NCI-H345 treated with DMSO at 0.1 percent for 48 hours (cell line): ENCODE measurements around the gene BABAM1.

ENCODE experiments used
- DNase-seq: peaks from one replicate; lab custom pipeline; 2025; ENCODE audit not compliant: unreplicated experiment; lab: John Stamatoyannopoulos, UW

BABAM1 gene

DNA sequence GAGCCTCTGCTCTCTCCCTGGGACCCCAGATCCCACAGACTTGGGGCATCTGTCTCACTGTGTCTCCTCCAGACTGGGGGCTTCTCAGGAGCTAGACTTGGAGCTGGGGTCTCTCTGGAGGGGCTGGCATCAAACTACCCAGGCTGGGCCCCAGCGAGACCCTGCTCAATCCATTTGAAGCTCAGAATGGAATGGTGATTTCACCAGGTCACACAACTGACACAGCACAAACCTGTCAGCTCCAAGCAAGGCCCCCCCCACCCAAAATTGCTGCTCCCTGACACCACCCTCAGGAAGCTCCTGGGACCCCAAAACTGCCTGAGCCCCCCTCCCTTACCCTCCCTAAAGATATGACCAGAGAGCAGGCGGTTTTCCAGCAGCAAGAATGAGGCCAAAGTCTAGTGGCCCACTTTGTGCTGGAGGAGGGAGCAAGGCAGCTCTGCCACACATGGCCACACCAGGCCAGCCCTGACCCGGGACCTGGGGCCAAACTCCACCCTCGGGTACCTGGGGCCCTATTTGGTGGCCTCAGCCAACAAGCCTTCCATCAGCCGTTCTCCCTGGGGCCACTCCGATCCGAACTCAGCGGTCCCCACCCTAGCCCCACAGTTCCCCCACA lies 23.9 kb upstream of the BABAM1 start:
- no peak for DNase-seq

DNA sequence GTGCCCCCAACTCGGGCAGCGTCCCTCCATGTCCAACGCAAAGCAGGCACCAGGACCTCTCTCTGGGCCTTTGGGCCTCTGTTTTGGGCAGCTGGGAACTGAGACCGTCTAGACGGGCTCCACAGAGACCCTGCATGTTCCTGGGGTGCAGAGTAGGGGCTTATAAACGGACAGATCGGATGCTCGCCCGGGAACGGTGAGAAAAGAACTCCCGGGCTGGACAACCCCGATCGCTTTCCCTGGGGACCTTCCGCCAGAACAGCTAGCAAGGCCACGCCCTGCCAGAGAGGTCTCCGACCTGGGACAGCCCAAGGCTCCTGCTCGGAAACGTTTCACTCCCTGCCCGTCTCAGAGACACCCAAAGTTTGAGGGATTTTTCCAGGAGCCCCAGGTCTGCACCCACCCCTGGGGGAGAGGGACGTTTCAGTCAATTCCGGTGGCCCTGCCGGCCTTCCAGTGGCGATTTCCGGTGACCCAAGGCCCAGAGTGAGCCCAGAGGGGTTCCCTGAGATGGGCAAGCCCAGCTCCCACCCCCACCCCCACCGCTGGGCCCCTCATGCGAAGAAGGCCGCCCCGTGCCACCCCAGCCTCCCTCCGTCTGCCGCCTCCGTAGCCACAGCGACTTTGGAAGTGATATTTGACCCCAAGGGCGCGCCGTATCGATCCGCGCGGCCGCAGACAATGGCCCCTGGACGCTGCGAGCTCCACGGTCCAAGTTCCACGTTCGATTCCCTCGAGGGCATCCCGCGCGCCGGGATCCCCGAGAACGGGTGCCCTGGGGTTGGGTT lies 23.2 kb upstream of the BABAM1 start:
- DNase-seq: no peak

DNA sequence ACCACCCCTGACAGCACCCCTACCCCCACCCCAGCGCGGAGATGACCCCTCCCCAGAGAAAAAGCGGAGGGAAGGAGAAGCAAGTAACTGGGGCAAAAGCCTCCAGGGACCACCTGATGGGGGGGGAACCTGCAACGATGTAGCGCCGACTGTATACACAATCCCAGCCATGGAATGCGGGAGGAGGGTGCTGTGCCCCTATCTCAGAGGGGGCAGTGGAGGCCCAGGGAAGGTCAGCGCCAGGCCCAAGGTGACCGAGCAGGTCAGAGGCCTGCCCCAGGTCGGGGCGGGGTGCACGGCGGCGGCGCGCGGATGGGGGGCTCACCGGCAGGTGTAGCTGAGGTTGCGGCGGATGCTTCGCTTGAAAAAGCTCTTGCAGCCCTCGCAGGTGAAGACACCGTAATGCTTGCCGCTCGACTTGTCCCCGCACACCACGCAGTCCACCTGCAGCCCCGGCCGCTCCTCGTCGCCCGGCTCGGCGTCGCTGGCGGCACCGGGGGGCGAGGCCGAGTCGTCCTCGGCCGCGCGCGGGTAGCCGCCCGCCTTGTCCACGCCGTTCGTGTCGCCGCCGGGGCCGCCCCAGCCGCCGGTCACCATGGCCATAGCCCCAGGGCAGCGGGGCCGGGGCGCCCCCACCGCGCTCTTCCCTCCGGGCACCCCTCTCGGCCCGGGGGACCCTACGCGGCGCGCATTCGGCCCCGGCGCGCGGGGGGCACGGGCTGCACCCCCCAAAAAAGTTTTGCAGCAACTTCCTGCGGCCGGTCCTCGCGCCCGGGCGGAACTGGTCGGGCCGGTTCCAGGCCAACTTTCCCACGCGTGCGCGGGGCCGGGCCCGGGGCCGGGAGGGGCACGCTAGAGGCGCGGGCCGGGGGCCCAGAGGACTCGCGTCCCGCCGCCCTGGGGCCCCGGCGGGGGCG lies 22.4 kb upstream of the BABAM1 start:
- no peak for DNase-seq

DNA sequence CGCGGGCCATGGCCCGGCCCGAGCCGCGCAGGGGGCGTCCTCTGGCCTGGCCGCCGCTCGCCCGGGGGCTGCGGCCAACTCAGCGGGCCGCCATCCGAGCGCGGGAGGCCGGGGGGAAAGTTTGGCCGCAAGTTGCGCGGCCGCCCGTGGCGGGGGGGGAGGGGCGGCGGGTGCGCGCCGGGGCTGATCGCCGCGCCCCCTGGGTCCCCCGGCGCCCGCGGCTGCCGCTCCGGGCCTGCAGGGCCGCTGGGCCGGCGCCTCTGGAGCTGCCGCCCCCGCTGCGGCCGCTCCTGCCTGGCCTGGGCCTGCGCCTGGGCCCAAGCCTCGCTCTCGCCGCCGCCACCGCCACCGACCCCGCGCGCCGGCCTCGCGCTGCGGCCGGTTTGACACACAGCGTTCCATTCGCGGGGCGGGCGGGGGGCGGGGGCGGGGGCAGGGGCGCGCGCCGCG lies 21.7 kb upstream of the BABAM1 start, which contains the start of gene NR2F6:
TSS of gene NR2F6 (minus strand) at position 385 of the 450 bp plus-strand sequence. CDS start 699 bp downstream, outside the sequence.
- no peak for DNase-seq

DNA sequence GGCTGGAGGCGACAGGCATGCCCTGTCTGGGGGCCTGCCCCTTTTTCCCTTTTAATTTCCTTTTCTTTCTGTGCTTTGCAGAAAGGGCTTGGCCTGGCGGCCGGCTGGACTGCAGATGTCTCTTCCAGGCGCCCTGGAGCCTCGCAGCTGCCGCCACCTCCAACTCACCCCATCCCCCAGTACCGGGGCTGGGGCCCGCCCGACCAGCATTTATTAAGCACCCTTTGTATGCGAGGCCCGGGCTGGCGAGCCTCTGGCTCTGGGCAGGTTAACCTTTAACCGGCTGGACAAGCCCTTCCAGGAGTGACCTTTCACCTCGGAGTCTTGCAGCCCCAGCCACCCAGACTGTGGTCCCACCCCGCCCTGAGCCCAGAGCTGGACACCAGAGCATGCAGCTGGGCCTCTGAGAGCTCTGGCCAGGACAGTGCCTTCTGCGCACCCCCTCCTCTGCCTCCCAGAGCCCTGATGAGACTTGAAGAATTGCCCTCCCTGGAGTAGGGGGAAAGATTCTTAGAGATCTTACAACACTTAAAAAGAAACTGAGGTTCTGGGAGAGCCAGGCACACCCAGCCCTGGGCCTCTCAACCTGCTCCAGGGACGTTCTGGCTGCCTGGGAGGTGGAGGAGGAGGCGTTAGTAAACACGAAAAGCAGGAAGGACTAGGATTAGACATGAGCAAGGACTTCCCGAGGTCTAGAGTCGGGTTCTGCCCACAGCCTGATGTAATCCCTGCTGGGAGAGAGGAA lies 20.4 kb upstream of the BABAM1 start:
- DNase-seq: no peak

DNA sequence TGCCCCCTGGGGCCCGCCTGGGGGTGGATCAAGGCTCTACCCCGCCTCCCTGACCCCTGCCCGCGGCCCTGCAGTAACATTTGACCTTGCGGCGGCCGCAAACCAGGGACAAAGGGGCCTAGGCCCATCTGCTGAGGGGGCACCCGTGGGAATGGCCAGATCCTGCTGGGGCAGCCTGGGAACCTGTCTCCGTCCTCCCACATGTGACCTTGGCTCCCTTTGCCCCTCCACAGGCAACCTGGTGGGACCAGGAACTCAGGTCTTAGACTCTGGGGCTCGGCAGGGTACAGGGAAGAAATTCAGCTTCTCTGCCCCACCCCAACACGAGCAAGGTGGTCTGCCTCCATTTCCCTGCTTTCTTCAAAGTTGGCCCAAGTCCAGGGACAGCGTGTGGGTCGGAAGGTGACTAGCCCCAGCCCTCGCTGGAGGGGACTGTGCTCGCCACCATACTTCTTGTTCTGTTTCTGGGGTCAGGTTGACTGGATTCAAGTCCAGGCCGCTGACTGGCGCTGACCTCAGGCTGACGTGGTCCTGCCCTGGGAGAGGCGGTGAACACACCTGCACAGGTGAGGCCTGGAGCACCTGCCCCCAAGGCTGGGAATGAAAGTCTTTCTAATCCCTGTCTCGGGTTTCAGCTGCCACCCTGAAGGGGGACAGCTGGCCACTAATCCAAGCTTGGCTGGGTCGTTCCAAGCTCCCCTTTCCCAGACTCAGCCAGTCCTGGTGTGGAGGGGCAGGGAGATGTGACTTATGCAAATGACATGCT lies 19.0 kb upstream of the BABAM1 start:
- DNase-seq: no peak

DNA sequence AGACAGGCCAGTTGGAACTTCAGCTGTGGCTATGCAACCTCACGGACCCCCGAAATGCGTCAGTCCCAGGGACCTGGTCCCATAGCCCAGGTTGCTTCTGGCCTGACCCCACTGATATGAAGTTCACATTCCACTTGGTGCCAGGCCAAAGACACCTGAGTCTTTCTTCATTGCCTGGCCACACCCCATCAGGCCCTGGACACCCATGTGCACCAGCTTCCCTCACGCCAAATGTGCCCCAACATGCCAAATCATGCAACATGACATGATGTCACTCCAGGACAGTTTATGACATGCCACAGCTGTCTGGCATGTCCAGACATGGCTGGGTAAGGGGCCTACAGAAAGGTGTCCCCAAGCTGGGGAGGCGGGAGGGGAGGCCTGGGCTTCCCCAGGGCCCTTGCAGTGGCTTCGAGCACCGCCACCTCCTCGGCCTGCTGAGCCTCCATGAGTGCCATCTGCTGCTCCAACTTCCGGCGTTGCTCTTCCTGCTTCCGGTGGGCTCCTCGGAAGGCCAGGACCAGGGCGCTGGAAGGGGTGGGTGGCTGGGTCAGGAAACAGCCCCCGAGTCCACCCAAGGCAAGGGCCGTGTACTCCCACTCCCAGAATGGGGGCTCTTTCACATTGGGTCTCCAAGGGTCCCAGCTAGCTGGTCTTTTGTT lies 17.2 kb upstream of the BABAM1 start:
- no peak for DNase-seq

DNA sequence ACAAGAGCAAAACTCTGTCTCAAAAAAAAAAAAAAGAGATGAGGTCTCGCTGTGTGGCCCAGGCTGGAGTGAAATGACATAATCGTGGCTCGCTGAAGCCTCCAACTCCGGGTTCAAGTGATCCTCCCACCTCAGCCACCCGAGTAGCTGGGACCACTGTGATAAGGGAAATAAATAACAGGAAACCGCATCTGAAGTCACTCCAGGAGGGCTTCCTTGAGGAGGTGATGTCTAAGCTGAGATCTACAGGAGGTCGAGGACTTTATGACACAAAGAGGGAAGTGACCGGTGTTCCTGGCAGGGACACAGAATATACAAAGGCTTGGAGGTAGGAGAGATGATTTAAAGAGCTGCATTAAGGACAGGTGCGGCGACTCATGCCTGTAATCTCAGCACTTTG lies 12.6 kb upstream of the BABAM1 start:
- DNase-seq: no peak

DNA sequence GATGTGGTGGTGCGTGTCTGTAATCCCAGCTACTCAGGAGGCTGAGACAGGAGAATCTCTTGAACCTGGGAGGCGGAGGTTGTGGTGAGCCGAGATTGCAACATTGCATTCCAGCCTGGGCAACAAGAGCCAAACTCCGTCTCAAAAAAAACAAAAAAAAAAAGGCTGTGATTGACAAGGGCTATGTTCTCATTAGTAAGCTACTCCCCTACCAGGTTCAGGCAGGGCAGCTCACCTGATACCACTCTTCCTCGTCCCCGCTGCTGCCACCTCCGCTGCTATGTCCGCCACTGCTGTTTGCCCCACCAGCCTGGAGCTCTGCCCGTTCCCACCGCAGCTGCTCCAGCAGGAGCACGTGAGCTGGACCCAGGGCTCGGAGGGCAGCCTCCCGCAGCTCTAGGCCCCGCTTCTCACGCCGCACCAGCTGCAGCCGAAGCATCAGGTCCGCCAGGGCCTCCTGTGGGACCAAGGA lies 12.1 kb upstream of the BABAM1 start:
- DNase-seq: no peak

GRCh38 chr19:17256130-17256529 lies 11.1 kb upstream of the BABAM1 start:
- DNase-seq: no peak

DNA sequence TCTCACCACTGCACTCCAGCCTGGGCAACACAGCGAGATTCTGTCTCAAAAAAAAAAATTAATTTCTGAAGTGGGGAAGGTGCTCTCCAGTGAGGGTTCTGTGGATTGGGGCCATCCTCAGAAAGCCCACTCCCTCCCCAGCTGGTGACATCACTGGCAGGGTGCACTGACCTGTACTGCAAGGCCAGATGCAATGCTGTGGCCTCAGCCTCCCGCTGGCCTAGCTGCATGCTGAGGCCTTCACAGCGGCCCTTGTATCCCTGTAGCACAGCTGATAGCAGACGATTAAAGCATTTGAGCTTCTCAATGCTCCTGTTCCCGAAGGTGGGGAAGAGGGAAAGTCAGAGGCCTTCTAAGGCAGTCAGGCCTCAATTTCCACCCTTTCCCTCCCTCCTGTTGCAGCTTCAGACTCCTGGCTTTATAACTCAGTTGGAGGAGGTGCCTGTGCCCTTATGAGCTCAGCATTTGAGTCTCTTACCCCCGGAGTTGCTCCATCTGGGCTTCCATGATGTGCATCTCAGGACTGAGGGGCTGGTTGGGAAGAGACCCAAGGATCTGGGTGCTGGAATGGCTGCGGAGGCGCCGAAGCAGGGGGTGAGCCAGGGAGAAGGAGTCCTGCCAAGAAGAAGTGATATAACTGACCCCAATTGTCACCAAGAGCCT lies 8.0 kb upstream of the BABAM1 start:
- DNase-seq: no peak

DNA sequence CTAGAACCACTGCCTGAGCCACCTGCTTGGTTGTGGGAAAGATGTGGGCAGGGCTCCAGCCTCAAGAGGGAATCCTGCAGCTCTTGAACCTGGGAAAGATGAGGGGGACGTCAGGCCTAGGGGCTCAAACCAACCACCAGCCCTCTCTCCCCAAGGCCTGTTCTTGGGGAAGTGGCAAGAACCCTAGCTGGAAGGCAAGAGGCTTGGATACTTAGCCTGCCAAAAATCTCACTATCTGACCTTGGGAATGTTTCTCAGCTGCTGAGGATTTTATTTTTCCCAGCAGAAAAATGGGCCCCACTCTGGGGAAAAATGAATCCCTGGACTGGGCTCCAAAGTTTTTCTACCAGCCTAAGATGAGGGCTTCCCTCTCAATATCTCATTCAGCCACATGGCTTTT lies 7.3 kb upstream of the BABAM1 start:
- DNase-seq: no peak

- peak; percentile 31 for DNase-seq
Measured at GRCh38 chr19:17260842-17261325, 6.4 kb upstream of the BABAM1 start.

- DNase-seq: no peak
Measured at GRCh38 chr19:17262557-17262956, 4.7 kb upstream of the BABAM1 start.

DNA sequence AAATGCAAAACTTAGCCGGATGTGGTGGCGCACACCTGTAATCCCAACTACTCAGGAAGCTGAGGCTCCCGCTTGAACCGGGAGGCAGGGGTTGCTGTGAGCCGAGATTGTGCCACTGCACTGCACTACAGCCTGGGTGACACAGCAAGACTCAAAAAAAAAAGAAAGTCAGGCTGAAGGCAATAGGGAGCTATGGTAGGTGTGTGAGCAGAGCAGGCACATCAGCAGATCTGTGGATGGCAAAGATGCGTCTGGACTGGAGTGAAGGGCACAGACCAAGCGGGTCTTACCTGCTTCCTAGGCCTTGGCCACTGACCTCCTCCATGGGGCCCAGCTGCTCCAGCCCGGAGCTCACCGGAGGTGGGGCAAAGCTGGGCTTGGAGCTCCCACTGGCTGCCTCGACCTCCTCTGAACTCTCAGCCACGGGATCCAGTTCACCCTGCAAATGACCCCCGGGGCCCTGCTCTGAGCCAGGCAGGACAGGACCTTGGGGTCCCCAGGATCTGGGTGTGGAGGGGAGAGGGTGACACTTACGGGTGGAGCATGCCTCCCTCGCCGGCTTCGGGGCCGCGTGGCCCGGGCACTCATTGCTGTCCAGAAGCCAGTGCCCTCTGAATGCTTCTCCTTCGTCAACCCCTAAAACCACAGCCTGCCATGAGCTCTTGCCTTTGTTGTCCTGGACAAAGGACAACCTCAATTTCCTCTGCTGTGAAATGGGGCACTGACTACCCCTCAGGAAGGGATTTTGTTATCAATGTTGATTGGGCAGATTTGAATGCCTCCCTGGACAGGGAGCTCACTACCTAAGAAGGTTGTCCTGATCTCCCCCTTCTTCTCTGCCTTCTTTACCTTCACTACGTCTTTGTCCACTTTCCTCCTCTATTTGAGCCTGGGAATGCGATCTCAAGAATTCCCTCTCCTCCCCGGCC lies 3.3 kb upstream of the BABAM1 start:
- no peak for DNase-seq

GRCh38 chr19:17264641-17264979 lies 2.6 kb upstream of the BABAM1 start, which contains the start of gene USHBP1:
USHBP1 (minus strand) TSS chr19:17264745; CDS start chr19:17264299, 446 bp downstream.
- DNase-seq: no peak

DNA sequence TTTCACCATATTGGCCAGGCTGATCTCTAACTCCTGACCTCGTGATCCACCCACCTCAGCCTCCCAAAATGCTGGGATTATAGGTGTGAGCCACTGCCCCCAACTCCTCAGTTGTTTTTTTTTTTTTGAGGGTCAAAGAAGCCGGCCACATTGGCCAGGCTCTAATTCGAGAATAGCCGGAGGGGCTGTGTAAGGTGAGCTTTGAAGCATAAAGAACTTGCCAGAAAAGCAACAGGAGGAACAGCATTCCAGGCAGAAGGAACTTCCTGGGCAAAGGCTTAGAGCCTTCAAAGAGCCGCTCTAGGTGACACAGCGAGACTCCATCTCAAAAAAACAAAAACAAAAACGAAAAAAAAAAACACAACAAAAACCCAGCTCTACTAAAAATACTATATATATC lies 1.2 kb upstream of the BABAM1 start:
- DNase-seq: no peak

DNA sequence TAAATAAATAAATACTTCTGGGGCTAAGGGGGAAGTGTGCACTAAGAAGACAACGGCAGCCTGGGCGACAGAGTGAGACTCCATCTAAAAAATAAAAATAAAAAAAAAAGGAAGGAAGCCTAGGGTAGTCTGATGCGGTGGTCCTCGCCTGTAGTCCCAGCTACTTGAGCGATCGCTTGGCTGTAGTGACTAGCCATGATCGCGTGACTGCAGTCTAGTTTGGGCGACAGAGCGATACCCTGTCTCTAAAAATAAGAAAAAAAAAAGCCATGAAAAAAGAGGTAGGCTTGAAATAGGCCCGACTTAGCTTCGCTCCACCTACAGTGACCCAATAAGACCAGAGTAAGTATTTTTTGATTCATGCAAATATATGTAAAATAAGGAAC lies 661 bp upstream of the BABAM1 start:
- no peak for DNase-seq
